Hindlimb muscle (tissue), 1 donor: ENCODE results near the gene MAPK8IP1. TPM values are rescaled to one million over a fixed set of nuclear protein-coding genes. Genes with fewer than 3 reads are reported as not detected.

ENCODE experiments used
- DNase-seq: peaks from one replicate; pipeline ENCODE4 v3.0.0-alpha.2; 2013
- polyA plus RNA-seq: library from polyadenylated mRNA; unstranded; fragments of 120-200 nt; gene quantifications from one replicate; pipeline ENCODE4 v1.2.1, GENCODE V29; 2013; ENCODE audit not compliant: insufficient read length

MAPK8IP1 gene
- polyA plus RNA-seq, 1 donor, result 50.0 TPM

DNA sequence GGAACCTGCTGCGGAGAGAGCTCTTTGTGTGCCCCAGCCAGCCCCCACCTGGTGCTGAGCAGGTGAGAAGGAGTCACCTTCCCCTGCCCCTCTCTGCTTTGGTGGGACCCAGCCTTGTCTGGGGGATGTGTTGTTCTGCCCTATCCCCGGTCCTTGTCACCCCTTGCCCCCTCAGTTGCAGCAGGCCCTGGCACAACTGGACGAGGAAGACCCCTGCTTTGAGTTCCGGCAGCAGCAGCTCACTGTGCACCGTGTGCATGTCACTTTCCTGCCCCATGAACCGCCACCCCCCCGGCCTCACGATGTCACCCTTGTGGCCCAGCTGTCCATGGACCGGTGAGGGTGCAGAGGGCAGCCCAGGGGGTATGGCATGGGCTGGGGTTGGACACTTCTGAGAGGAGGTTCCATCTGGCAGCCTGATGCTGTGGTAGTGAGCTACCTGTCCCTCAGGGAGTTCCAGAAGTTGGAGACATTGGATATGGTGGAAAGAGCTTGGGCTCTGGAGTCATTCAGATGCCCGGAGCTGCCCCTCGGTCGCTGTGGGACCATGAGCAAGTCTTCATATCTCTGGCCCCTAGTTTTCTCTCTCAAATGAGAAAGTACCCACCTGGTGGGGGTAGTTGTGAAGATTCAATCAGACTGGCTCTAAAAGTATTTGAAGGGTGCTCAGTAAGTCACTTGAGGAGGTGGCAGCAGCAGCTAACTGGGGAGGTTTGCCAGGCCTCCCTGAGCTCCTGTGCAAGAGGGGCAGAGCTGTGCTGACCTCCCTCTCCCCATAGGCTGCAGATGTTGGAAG is 41.3 kb downstream of the MAPK8IP1 start:
- DNase-seq, result no peak

- DNase-seq, result no peak
Measured at GRCh38 chr11:45927332-45927683, 41.9 kb downstream of the MAPK8IP1 start.

DNA sequence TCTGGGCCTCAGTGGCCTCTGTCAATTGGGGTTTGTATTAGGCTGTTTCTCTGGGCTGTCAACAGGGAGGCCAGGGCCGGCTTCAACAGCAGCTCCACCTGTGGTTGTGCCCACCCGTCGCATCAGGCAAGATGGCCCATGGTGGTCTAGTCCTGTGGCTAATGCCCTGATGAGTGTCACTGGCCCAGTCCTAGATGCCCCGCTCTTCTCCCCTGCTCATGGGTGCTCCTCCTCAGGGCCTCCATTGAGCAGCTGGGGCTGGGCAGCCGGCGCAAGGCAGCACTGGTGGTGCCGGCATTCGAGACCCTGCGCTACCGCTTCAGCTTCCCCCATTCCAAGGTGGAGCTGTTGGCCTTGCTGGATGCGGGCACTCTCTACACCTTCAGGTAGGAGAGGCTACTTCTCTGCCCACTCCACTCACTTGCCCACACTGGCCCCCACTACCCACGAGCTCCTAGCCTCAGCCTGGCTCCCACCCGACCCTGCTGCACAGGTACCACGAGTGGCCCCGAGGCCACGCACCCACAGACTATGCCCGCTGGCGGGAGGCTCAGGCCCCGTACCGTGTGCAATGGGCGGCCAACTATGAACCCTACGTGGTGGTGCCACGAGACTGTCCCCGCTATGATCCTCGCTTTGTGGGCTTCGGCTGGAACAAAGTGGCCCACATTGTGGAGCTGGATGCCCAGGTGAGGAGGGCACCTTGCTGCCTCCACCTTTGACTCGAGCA is 42.4 kb downstream of the MAPK8IP1 start:
- no peak for DNase-seq

GRCh38 chr11:45928535-45929215 is 43.2 kb downstream of the MAPK8IP1 start:
- no peak for DNase-seq

GRCh38 chr11:45929486-45930030 is 44.1 kb downstream of the MAPK8IP1 start:
- DNase-seq, result no peak

- DNase-seq, result no peak
Measured at GRCh38 chr11:45930031-45930794, 44.8 kb downstream of the MAPK8IP1 start.

DNA sequence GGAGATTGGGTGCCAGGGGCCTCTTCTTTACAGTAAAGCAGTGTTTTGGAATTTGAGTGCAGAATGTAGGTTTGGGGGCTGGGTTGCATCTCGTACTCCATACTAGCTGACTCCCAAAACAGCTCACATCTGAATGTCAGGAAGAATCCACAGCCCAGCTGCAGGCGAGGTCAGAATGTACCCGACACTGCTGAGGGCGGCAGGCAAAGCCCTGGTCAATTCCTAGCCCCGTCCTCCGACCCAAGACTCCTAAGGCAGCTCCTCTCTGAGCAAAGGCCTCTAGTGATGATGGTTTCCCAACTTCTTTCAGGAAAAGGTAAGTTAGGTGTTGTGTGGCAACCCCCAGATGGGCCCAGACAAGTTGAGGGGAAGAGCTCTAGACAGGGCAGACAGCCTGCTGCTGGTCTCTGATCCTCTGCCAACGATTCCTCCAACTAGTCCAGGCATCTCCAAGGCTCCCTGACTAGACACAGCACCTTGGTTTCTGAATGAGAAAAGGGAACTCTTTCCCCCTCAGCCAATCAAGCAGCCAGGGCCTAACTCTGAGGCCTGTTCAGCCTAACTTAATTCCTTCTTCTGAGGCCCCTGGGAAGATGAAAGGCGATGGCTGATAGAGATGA is 45.6 kb downstream of the MAPK8IP1 start:
- no peak for DNase-seq

GRCh38 chr11:45931739-45932138 is 46.3 kb downstream of the MAPK8IP1 start:
- DNase-seq, result no peak

DNA sequence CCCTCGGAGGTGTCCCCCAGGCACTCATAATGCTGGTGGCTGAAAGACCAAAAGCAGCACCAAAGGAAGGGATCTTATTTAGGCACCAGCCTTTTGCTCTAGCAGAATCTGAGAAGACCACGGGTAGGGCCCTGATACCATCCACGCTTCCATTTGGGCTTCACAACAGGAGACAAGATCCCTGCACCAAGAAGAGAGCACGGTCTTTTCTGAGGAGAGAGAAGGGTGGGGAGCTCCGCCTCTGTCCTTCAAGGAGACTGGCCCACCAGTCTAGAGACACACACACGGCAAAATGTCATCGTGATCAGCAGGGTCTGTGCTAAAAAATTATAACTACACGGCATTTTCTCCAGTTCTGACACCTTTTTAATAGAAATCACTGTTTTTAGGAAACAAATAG is 46.8 kb downstream of the MAPK8IP1 start:
- no peak for DNase-seq

GRCh38 chr11:45933131-45933831 is 47.8 kb downstream of the MAPK8IP1 start:
- no peak for DNase-seq

DNA sequence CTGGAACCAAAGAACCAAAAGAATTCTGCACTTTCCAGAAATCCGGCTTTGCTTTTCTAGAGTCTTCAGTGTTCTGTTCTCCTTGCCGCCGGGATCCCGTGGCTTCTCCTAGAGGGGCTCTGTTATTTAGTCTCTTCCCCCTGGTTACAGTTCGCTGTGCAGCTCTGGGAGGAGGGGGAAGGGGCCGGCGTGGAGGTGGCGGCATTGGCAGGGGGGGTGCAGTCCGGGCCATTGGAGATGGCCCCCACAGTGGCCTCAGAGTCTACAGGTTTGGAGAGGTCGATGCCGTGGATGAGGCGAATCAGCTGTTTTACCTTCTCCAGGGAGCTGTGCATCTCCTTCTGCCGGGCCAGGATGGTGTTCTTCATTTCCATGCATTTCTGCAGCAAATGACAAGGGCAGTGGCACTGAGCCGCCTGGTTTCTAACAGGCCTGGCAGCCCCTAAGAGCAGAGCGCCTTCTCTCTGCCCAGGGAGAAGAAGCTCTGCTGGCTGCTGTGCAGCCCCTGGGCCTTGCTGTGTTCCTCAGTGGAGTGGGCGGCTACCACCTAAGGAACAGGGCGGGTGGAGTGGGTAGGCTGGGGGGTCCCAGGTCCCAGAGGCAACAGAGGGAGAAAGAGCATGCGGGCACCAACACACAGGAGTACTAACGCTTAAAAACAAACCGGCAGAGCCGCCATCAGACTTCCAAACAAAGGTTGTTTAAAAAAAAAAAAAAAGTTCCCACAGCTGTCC is 48.6 kb downstream of the MAPK8IP1 start:
- DNase-seq, result no peak

- no peak for DNase-seq
Measured at GRCh38 chr11:45934580-45935318, 49.3 kb downstream of the MAPK8IP1 start.

GRCh38 chr11:45935349-45936064 is 50.1 kb downstream of the MAPK8IP1 start:
- DNase-seq, result no peak

DNA sequence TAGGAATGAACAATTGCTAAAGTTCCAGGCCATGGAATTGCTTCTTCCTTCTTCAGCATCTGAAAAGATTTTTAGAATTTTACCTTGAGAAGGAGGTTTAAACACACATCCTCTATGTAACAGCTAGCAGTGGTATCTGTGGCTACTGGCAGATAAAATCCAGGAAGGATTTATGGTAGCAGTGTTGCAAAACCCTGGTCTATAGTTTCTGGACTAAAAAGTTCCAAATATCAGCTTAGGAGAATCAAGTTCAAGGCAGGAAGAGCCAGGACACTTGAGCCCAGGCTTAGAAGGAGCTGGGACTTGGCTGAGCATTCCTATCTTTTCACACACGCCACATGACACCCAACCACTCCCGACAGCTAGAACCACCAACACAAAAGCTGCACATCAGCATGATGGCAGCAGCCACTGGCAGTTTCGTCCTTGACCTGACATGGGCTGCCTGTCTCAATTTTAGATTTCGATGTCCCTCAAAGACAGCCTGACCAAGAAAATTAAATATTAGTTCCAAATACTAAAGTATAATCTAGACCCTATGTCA is 51.1 kb downstream of the MAPK8IP1 start:
- DNase-seq, result no peak

DNA sequence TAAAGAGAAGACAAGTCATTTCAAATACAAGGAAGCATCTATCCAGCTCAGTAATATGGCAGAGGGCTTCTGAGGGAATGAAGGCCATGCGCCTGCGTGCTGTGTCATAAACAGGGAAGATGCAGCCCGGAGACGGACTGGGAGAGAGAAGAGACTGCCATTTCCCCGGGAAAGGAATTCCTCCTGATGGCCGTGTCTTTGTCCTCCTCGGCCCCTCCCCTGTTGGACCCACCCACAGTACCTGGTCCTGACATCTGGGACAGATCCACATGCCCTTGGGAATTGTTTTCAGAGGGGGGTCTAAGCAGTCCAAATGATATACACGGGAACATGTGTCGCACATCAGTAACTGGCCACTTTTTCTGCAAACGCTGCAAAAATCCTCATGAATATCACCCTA is 52.5 kb downstream of the MAPK8IP1 start:
- no peak for DNase-seq

DNA sequence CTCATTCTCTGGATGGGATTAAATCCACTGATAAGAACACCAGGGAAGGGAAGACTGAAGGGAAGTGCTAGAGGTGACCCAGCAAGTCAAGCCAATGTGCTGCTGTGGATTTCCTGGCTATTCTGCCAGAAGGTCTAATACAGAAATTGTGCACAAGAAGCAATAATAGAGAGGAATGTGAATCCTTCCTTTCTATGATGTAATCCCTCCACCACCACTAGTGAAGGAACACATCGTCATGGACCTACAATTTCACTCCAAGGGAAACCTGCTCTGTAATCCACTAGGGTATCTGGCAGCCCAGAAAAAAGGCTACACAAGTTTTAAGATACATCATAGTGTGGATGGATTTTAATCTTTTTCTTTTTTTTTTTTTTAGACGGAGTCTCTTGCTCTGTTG is 54.4 kb downstream of the MAPK8IP1 start:
- no peak for DNase-seq

- DNase-seq, result no peak
Measured at GRCh38 chr11:45941285-45941684, 55.8 kb downstream of the MAPK8IP1 start.

- no peak for DNase-seq
Measured at GRCh38 chr11:45942381-45942780, 56.9 kb downstream of the MAPK8IP1 start.
